HG02840 (cell line): ENCODE results near the gene PPIL6.

Source experiments
- ATAC-seq: cut with Tn5 transposase; IDR thresholded peaks from one replicate; pipeline ENCODE4 v1.9.1; 2021; ENCODE audit warnings: mild to moderate bottlenecking, moderate library complexity, moderate number of reproducible peaks; ENCODE audit not compliant: unreplicated experiment, low FRiP score

PPIL6 gene

DNA sequence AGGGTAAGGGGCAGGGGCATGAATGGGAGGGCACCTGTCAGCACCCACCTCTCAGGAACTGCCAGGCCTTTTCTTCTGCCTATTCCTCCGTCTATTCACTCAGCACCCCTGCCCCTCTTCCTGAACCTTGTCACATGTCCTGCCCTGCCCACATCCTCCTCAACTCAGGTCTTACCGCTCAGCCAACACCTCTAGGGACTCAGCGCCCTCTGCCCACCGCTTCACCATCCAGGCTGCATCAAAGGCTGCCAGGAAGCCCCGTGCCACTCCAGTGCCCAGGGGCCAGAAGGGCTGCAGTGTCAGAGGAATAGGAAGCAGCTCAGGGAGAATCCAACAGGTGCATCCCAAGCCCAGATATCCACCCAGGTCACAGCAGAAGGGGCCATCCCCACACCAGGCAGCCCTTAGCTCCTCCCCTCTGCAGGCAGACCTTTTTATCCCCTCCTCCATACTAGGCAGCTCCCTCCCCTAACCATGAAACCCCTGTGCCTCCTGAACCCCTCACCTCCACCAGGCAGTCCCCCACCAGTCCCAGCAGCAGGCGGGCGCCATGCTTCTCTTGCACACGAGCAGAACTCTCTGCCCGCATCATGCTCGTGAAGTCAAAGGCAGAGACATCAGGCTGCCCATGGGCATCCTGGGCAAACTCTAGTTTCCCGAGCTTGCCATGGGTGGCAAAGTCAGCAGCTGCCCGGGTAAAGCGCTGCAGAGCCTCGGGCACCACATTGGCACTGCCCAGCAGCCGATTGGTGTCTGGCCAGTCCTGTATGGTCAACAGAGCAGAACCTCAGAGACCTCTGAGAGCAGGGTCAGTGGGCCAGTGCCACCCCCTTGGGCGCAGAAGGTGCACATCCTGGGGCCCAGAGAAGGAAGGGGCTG lies 9.6 kb upstream of the PPIL6 start:
- no peak for ATAC-seq

DNA sequence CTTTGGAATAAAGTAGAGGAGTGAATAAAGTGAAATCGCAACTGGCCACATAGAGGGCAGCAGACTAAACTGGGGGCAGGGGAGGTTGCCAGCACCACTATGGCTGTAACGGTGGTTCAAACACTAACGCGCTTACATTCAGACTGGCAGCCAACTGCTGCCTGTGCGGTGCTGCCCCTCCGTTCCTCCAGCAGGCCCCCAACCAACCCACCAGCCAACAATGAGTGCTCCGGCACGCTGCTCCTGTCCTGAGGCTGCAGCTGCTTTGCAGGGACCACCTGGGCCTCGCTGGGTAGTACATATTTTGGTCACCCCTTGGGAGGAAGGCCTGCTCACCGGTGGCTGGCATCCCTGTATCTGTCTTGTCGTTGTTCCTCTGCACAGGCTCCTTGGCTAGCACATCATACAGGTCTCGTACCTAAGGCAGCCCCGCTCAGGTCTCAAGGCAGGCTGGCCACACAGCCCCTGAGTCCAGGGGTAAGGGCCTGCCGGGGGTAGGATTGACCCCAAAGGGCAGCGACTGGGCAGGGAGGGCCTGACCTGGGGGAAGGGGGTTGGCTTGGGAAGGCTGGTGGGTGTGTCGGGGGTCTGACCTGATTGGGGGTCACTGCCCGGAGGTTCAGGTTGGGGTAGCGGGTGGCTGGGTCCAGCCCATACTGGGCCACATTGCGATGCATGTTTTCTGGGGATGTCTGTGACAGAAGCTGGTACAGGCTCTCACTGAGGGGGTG lies 8.8 kb upstream of the PPIL6 start:
- ATAC-seq = no peak

DNA sequence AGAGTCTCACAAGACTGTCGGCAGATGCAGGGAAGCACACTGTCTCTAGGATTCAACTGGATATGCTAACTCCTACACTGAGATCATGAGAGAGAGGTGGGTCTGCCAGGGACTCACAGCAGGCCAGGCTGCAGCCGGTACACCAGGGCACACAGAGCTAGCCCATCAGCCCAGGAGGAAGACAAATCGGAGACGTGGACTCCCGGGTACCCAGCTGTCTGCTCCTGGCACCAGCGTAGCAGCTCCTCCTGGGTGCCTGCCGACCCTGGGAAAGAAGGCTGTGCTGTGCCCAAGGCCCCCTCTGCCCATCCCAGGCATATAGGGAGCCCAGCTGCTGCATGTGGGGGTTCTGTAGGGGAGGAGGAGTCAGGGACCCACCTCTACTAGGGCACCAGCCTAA lies 8.2 kb upstream of the PPIL6 start:
- no peak for ATAC-seq

- no peak for ATAC-seq
Measured at GRCh38 chr6:109447878-109448555, 7.6 kb upstream of the PPIL6 start.

DNA sequence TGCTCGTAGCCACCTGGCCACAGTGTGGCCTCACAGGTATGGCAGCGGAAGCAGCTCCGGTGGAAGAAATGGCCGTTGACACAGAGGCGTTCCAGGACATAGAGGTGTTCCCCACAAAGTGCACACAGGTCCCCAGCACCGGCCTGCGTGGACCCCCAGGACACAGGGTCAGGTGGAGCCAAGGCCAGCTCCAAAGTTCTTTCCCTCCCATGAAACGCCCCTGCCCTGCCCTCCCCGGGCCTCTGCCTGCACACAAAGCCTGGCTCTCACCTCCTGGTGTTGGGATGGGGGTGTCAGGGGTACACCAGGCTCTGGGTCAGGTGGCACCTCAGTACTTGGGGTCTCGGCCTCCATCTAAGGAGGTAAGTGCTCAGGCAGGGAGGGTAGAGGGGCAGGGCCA lies 6.7 kb upstream of the PPIL6 start:
- ATAC-seq = no peak

- no peak for ATAC-seq
Measured at GRCh38 chr6:109446541-109446940, 6.1 kb upstream of the PPIL6 start.

DNA sequence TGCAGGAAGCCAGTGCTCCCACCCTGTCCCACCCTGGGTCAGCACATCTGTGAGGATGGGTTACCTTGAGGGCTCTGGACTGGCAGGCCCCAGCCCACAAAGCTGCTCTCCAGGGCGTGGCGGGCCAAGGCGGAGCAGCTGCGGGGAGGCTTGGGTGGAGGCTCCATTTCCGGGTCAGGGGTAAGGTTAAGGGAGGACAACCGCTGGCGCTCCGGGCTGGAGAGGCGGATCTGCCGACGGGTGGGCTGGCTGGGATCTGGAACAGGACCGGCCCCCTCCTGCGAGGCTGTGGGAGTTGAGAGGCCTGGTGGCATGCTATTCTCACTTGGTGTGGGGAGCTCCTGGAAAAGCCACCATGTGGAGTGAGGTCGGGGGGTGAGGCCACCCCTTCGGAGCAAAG lies 5.6 kb upstream of the PPIL6 start:
- ATAC-seq = no peak

- no peak for ATAC-seq
Measured at GRCh38 chr6:109445382-109445781, 5.0 kb upstream of the PPIL6 start.

- ATAC-seq = no peak
Measured at GRCh38 chr6:109443425-109443950, 3.1 kb upstream of the PPIL6 start.

- ATAC-seq = no peak
Measured at GRCh38 chr6:109442393-109442924, 2.0 kb upstream of the PPIL6 start.

DNA sequence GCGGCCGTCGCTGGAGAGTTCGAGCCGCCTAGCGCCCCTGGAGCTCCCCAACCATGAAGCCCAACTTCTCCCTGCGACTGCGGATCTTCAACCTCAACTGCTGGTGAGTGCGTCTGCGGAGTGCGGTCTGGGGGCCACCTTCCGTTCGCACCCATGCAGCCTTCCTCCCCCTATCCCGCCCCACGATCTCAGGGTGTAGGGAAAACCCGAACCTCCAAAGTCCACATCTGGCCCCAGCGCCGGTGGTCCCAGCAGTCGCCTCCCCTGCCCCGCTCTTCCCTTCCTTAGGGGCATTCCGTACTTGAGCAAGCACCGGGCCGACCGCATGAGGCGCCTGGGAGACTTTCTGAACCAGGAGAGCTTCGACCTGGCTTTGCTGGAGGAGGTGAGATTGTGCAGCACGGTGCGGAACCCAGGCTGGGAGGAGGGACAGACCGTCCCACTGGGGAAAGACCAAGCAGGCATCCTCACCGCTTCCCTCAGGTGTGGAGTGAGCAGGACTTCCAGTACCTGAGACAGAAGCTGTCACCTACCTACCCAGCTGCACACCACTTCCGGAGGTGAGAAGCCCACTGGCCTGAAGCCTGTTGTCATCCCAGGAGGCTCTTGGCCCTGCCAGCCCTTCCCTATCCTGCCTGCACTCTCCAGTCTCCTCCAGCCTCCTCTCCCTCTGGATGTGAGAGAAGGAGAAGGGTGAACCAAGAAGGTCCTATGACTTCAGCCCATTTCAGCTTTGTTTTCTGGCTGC lies 815 bp upstream of the PPIL6 start:
- peak; percentile 13 for ATAC-seq

DNA sequence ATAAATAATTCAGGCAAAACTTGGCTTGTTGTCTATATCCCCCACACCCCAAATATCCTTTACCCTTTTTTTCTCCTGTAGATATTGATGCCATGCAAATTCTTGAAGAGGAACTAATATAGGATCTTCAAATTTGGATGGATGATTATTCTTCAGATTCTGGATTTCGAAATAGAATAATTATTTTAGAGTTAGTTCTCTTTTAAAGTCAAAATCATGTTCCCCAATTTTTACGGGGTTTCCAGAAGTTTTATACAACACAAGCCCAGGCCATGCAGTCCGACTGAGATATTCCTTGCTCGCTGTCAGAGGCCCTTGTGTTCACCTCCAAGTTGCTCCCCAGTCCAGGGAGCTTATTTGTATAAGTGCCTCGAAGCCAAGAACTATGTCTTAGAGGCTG lies 4.4 kb downstream of the PPIL6 start:
- no peak for ATAC-seq

DNA sequence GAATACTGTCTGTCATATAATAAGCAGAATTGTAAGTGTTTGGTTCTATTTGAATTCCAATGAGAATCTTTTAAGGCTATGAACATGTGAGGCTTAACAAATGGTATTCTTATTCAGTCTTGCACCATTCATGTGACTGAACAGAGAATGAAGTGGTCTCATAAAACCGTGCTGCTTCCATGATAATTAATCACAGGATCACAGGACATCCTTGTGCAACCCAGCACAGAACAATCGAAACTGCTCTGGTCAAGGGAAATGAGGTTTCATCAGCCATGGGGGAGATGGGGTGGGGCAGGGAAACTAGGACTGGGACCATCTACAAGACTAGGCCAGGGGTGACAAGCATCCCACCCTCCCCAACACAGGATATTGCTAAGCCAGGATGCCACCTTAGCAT lies 6.0 kb downstream of the PPIL6 start:
- no peak for ATAC-seq

DNA sequence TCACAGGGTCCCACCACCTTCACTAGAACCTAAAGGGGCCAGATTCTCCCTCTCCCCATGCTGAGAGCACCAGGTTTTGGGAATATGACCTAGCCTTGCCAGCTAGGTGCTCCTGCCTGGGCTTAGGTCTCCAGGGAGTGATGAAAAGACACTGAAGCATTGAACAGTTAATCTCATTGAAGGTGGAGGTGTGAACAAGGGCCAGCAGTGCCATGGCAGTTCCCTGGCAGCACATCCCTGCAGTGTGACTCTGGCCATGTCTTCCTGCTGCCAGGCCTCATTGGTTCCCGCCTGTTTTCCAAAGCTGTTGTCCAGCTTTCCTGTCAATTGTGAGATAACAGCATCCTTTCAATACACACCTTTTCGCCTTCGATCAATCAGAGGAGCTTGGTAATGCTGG lies 10.9 kb downstream of the PPIL6 start:
- no peak for ATAC-seq

DNA sequence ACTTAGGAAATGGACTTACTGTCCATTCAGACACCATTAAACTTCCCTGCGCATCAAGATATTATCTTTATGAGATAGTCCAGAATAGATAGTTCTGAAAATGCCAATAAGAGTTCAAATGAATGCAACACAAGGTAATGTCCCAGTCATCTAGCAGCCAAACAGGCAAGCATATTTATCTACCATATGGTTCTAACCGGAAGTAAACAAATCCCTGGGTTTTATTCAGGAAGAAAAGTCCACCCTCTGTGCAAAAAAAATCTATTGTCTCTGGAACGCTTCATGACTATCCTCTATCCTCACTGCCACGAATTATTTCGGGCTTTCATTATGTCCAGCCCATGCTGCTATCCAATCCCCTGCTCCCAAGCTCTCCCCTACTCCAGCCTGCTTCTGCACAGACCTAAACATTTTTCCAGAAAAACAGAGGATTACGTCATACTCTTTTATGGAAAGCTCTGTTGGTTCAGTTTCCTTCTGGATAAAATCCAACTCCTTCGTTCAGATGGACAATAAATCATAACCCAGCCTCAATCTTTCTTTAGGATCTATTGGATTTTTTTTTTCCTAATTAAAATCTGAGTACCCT lies 11.4 kb downstream of the PPIL6 start:
- ATAC-seq = no peak

DNA sequence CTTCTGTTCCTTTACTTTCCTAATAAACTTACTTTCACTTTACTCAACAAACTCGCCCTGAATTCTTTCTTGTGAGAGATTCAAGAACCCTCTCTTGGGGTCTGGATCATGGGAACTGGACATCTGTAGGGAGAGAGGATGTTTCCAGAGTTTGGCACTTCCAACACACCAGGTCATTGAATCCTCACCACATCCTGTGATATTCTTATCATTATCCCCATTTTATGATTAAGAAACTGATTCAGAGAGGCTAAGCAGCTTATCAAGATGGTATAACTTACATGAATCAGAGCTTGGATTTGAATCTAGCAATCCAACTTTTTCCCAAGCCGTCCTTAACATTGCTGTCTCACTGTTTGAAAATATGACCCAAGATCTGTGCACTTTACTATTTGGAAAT lies 15.5 kb downstream of the PPIL6 start:
- no peak for ATAC-seq

- ATAC-seq = no peak
Measured at GRCh38 chr6:109421184-109421583, 19.2 kb downstream of the PPIL6 start.

DNA sequence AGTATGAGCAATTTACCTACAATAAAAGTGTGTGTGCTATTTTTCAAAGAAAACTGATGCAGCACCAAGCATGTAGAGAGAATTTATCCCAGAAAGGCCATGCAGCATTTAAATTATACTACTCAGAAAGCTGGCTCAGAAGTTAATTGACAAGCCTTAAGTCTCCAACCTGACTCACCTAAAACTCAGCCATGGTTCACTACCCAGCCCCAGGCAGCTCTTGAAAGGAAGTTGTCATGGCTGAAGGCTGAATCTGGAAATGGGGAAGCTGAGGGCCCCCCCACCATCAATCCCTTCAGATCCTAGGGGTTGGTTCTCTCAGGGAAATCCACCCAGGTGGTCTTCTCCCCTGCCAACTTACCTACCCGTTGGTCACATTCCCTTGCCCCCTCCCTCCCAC lies 19.7 kb downstream of the PPIL6 start:
- ATAC-seq = no peak

GRCh38 chr6:109417646-109418045 lies 22.8 kb downstream of the PPIL6 start:
- no peak for ATAC-seq

GRCh38 chr6:109411034-109411433 lies 29.4 kb downstream of the PPIL6 start:
- no peak for ATAC-seq
